ENCODE measurements around the gene ALKBH1.

- TF ChIP-seq CTCF (conservative IDR thresholded peaks at IDR 0.05; ENCODE audit: low read length), result no peak
- no peak for TF ChIP-seq EZH2phosphoT487 (IDR thresholded peaks at IDR 0.05; ENCODE audit: borderline replicate concordance, low read depth, low read length)
These were observed 23.2 kb upstream of the ALKBH1 start for GRCh38 chr14:77730976-77731497.
